NCI-H510A (cell line): ENCODE data around the gene DDX43.
"Not testable (repeated sequence)": the region's sequence is repeated elsewhere in the genome, so short reads cannot be mapped to it uniquely, and the experiment has no call there.

Source experiments
- DNase-seq: peaks from one replicate; lab custom pipeline; 2025; lab: John Stamatoyannopoulos, UW

DDX43 gene

GRCh38 chr6:73388800-73389512, 5.7 kb upstream of the DDX43 start:
- no peak for DNase-seq

- no peak for DNase-seq
Measured at GRCh38 chr6:73389854-73390253, 4.8 kb upstream of the DDX43 start.

- DNase-seq, result no peak
Measured at GRCh38 chr6:73391675-73392074, 3.0 kb upstream of the DDX43 start.

GRCh38 chr6:73392188-73392587, 2.4 kb upstream of the DDX43 start:
- DNase-seq, result not testable (repeated sequence)

GRCh38 chr6:73393278-73393677, 1.4 kb upstream of the DDX43 start:
- no peak for DNase-seq

- no peak for DNase-seq
Measured at GRCh38 chr6:73395875-73396274, 1.2 kb downstream of the DDX43 start.

GRCh38 chr6:73400656-73401055, 6.0 kb downstream of the DDX43 start:
- no peak for DNase-seq

GRCh38 chr6:73409395-73409794, 14.8 kb downstream of the DDX43 start:
- no peak for DNase-seq

- no peak for DNase-seq
Measured at GRCh38 chr6:73413102-73413501, 18.5 kb downstream of the DDX43 start.

- DNase-seq, result no peak
Measured at GRCh38 chr6:73418081-73418741, 23.6 kb downstream of the DDX43 start.

GRCh38 chr6:73421534-73421933, 26.9 kb downstream of the DDX43 start:
- no peak for DNase-seq

GRCh38 chr6:73435236-73435635, 40.6 kb downstream of the DDX43 start:
- DNase-seq, result no peak

GRCh38 chr6:73443555-73443954, 48.9 kb downstream of the DDX43 start:
- no peak for DNase-seq

GRCh38 chr6:73451223-73452106, 56.8 kb downstream of the DDX43 start:
- peak; percentile 30 for DNase-seq

- peak; percentile 30 for DNase-seq
Measured at GRCh38 chr6:73452107-73452461, 57.5 kb downstream of the DDX43 start, which contains the start of gene CGAS. CGAS (minus strand) TSS chr6:73452297; CDS start chr6:73452181, 116 bp downstream.

- DNase-seq, result no peak
Measured at GRCh38 chr6:73455865-73456629, 61.4 kb downstream of the DDX43 start.

GRCh38 chr6:73459474-73459873, 64.8 kb downstream of the DDX43 start:
- not testable (repeated sequence) for DNase-seq

GRCh38 chr6:73460056-73460455, 65.4 kb downstream of the DDX43 start:
- no peak for DNase-seq

- DNase-seq, result peak; percentile 59
Measured at GRCh38 chr6:73461537-73462350, 67.1 kb downstream of the DDX43 start, which contains the start of gene MTO1. MTO1 (plus strand) TSS chr6:73461737; CDS start chr6:73461855, 118 bp downstream.
